Superior temporal gyrus (tissue), 1 donor: ENCODE results near the gene PPP2R5A.
"Not testable (repeated sequence)": the region's sequence is repeated elsewhere in the genome, so short reads cannot be mapped to it uniquely, and the experiment has no call there.

ENCODE experiments used
- DNase-seq: peaks from one replicate; pipeline ENCODE4 v3.0.0-alpha.2; 2016; ENCODE audit errors: extremely low spot score

PPP2R5A gene

GRCh38 chr1:212267460-212267859, 17.8 kb upstream of the PPP2R5A start:
- no peak for DNase-seq

GRCh38 chr1:212269306-212269705, 15.9 kb upstream of the PPP2R5A start:
- DNase-seq, result no peak

- DNase-seq, result no peak
Measured at GRCh38 chr1:212270564-212270963, 14.6 kb upstream of the PPP2R5A start.

- DNase-seq, result no peak
Measured at GRCh38 chr1:212271234-212271633, 14.0 kb upstream of the PPP2R5A start.

GRCh38 chr1:212271823-212272485, 13.3 kb upstream of the PPP2R5A start:
- DNase-seq, result no peak

- DNase-seq, result no peak
Measured at GRCh38 chr1:212281590-212281989, 3.6 kb upstream of the PPP2R5A start.

GRCh38 chr1:212283741-212284140, 1.5 kb upstream of the PPP2R5A start:
- no peak for DNase-seq

GRCh38 chr1:212284332-212284743, 872 bp upstream of the PPP2R5A start:
- DNase-seq, result no peak

- DNase-seq, result peak; percentile 62
Measured at GRCh38 chr1:212285685-212286555, 710 bp downstream of the PPP2R5A start.

- peak; percentile 73 for DNase-seq
Measured at GRCh38 chr1:212286556-212287131, 1.4 kb downstream of the PPP2R5A start.

- peak; percentile 50 for DNase-seq
Measured at GRCh38 chr1:212287261-212287895, 2.2 kb downstream of the PPP2R5A start.

GRCh38 chr1:212287995-212288394, 2.8 kb downstream of the PPP2R5A start:
- not testable (repeated sequence) for DNase-seq

- DNase-seq, result no peak
Measured at GRCh38 chr1:212288615-212289014, 3.4 kb downstream of the PPP2R5A start.

- DNase-seq, result no peak
Measured at GRCh38 chr1:212289262-212290077, 4.3 kb downstream of the PPP2R5A start.

- DNase-seq, result no peak
Measured at GRCh38 chr1:212290608-212291007, 5.4 kb downstream of the PPP2R5A start.

- DNase-seq, result no peak
Measured at GRCh38 chr1:212291505-212292134, 6.4 kb downstream of the PPP2R5A start.

GRCh38 chr1:212292250-212293105, 7.3 kb downstream of the PPP2R5A start:
- no peak for DNase-seq

GRCh38 chr1:212293579-212293978, 8.4 kb downstream of the PPP2R5A start:
- no peak for DNase-seq

GRCh38 chr1:212294983-212295382, 9.8 kb downstream of the PPP2R5A start:
- DNase-seq, result no peak

- DNase-seq, result no peak
Measured at GRCh38 chr1:212295579-212295978, 10.4 kb downstream of the PPP2R5A start.
